ENCODE measurements around the gene PHF20.
"Not testable (repeated sequence)": the region's sequence is repeated elsewhere in the genome, so short reads cannot be mapped to it uniquely, and the experiment has no call there.

PHF20 gene

DNA sequence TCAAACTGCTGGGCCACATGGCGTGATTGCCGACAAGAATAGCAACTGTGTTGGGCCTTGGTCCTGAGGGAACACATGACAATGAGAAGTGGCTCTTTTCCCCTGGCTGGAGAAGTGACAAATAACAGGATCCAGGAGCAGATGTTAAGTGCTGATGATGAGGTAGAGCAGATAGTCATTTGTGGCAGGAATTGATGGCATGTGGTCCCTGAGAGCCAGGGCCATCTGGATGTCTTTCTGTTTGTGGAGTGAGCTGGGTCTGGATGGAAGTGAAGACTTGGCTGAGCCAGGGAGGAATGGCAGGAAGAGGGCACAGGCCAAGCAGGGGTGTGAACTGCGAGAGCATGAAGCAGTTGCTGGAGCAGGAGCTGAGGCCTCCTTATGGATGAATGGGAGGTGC is 114.7 kb downstream of the PHF20 start:
- no peak for TF ChIP-seq CTCF (IDR thresholded peaks at IDR 0.05; ENCODE audit: low read length, missing control alignments)
- DNase-seq (ENCODE audit: low read depth): no peak
- no peak overlapping the region for H3K4me3 ChIP-seq (replicated peaks; ENCODE audit: low read depth, low read length)

DNA sequence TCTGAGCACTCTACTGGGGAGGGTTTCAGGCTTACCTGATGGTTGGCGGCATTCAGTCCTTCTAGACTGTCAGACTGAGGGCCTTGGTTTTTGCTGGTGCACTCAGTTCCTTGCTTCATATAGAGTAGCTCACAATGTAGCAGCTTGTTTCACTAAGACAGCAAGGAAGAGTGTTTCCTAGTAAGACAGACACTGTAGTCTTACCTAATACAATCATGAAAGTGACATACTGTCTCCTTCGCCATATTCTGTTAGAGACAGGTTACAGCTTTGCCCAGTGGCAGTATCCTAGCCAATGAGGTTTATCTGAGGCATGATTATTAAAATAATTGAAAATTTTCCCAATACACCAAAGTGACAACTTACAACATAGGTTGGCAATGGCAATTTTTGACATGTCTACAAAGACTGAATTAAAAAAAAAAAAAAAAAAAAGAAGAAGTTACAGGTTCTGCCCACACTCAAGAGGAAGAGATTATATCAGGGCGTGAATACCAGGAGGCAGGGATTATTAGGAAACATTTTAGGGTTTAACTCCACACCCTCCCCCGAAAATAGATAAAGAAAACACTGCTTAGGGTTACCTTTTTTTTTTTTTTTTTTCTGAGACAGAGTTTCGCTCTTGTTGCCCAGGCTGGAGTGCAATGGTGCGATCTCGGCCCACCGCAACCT is 115.7 kb downstream of the PHF20 start:
- DNase-seq (ENCODE audit: low read depth): no peak
- H3K4me3 ChIP-seq (replicated peaks; ENCODE audit: low read depth, low read length): no peak overlapping the region
- TF ChIP-seq CTCF (IDR thresholded peaks at IDR 0.05; ENCODE audit: low read length, missing control alignments): no peak

DNA sequence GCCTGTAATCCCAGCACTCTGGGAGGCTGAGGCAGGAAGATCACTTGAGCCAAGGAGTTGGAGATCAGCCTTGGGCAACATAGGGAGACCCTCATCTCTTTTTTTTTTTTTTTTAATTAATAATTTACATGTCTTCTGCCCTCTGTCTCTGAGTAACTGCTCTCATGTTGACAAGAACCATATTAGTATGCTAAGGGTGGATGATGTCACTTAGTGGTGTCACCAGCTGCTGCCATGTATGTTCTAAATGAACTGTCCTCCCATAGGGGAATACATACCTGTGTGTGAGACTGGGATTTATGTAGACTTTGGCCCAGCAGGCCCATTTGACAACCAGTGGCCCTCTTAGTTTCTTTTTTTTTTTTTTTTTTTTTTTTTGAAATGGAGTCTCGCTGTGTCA is 116.8 kb downstream of the PHF20 start:
- H3K4me3 ChIP-seq (replicated peaks; ENCODE audit: low read depth, low read length): no peak overlapping the region
- no peak for TF ChIP-seq CTCF (IDR thresholded peaks at IDR 0.05; ENCODE audit: low read length, missing control alignments)
- DNase-seq (ENCODE audit: low read depth): no peak

DNA sequence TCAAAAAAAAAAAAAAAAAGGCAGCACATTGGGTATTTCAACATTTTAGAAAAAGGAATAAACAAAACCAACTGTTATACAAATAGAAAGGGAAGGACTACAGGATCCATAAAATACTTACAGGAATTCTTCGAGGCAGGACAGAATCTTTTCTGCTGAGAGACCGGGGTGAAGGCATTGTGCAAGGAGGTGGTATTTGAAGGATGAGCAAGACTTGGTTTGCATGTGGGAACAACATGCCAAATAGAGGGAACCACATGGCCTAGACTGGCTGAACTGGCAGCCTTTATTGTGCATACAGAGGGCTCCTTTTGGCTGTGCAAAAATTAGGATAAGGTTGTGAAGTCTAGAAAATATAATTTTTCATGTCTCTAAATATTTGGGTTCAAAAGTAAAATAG is 119.6 kb downstream of the PHF20 start:
- DNase-seq (ENCODE audit: low read depth): peak; percentile 21
- TF ChIP-seq CTCF (IDR thresholded peaks at IDR 0.05; ENCODE audit: low read length, missing control alignments): no peak
- no peak overlapping the region for H3K4me3 ChIP-seq (replicated peaks; ENCODE audit: low read depth, low read length)

DNA sequence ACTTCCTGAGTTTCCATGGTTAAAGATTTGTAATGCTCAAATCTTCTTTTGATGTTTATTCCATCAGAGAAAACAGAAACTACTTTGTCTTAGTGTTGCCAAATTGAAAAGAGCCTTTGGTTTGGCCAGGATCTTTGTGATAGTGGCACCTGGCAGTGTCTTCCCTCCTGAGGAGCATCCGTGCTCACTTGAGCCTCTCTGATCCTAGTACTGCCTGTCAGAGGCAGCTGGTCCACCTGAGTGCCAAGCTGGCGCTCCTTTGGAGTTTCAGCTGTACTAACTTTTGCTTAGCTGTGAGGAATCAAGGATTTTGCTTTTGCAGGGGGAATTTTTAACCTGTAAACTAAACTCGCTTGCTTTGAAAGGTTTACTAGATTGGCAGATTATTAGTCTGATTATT is 121.1 kb downstream of the PHF20 start:
- no peak overlapping the region for H3K4me3 ChIP-seq (replicated peaks; ENCODE audit: low read depth, low read length)
- DNase-seq (ENCODE audit: low read depth): no peak
- no peak for TF ChIP-seq CTCF (IDR thresholded peaks at IDR 0.05; ENCODE audit: low read length, missing control alignments)

- TF ChIP-seq CTCF (IDR thresholded peaks at IDR 0.05; ENCODE audit: low read length, missing control alignments): no peak
- no peak overlapping the region for H3K4me3 ChIP-seq (replicated peaks; ENCODE audit: low read depth, low read length)
- DNase-seq (ENCODE audit: low read depth): no peak
These were observed 122.1 kb downstream of the PHF20 start for GRCh38 chr20:35893942-35894341.

GRCh38 chr20:35895516-35895915 is 123.7 kb downstream of the PHF20 start:
- not testable (repeated sequence) for DNase-seq (ENCODE audit: low read depth); H3K4me3 ChIP-seq (replicated peaks; ENCODE audit: low read depth, low read length)
